ENCODE results near the gene AK5.

The AK5 gene

GRCh38 chr1:77350012-77350770, 68.4 kb downstream of the AK5 start:
- H3K27ac ChIP-seq (ENCODE audit: low read length): no peak overlapping the region
- no peak overlapping the region for H3K4me3 ChIP-seq (ENCODE audit: low read length in 2 of 2)
- H3K9me3 ChIP-seq (ENCODE audit: control insufficient read depth in 2 of 2, low read length in 2 of 2): no peaks in the 10 kb centered on the region
- H3K36me3 ChIP-seq (ENCODE audit: control insufficient read depth in 2 of 2, insufficient read depth in 2 of 2, low read length in 2 of 2): no peaks in the 10 kb centered on the region
- H3K27me3 ChIP-seq (ENCODE audit: control insufficient read depth in 1 of 2, insufficient read depth in 2 of 2, low read length in 2 of 2): no peaks in the 10 kb centered on the region
- no peaks in the 10 kb centered on the region for H3K4me1 ChIP-seq (ENCODE audit: control insufficient read depth, insufficient read depth, low read length)
- H3K9ac ChIP-seq (ENCODE audit: low read length in 2 of 2): no peak overlapping the region

DNA sequence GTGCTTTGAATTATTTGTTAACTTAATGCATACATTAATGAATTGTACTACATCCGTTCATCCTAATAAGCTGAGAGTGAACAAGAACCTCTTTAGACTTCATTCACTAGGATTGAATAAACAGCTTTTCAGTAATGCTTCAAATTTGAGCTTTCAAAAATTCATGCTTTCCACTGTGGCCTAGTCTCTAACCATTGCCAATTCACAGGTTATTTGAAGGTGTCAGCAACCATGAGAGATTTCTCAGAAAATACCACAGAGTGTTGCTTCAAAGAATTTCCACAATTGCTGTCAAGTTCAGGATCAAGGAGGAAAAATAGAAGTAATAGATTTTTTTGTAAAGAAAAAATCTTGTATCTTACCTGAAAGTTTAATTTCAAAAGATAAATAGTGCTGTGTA, 72.7 kb downstream of the AK5 start:
- Histone ChIP-seq H3K9me3 (ENCODE audit: control insufficient read depth in 2 of 2, low read length in 2 of 2) (no peaks in the 10 kb centered on the region), H3K27ac (ENCODE audit: low read length) (no peak overlapping the region), H3K9ac (ENCODE audit: low read length in 2 of 2) (no peak overlapping the region), H3K36me3 (ENCODE audit: control insufficient read depth in 2 of 2, insufficient read depth in 2 of 2, low read length in 2 of 2) (no peaks in the 10 kb centered on the region), H3K4me3 (ENCODE audit: low read length in 2 of 2) (no peak overlapping the region), H3K27me3 (ENCODE audit: control insufficient read depth in 1 of 2, insufficient read depth in 2 of 2, low read length in 2 of 2) (no peaks in the 10 kb centered on the region), H3K4me1 (ENCODE audit: control insufficient read depth, insufficient read depth, low read length) (no peaks in the 10 kb centered on the region)

DNA sequence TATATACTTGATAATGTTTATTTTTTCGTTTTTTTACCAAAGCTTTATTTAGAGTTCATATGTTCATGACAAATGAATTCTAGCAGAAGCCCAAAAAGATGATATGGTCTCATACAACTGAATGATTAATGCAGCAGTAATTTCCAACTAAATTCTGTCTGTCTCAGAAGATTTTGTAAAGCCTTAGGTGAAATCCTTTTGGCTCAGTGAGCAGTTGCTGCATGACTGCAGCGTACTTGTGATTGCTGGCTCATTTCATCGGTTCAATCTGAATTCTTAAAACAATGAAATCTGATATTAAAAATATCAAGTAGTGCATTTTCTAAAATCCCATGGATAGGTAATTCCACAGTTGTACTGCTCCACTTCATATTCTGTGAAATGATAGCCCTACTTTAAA, 73.2 kb downstream of the AK5 start:
- no peaks in the 10 kb centered on the region for H3K9me3 ChIP-seq (ENCODE audit: control insufficient read depth in 2 of 2, low read length in 2 of 2)

GRCh38 chr1:77356136-77356535, 74.3 kb downstream of the AK5 start:
- H3K9ac ChIP-seq (ENCODE audit: low read length in 2 of 2): no peak overlapping the region
- no peaks in the 10 kb centered on the region for H3K27me3 ChIP-seq (ENCODE audit: control insufficient read depth in 1 of 2, insufficient read depth in 2 of 2, low read length in 2 of 2)
- no peak overlapping the region for H3K27ac ChIP-seq (ENCODE audit: low read length)
- H3K4me1 ChIP-seq (ENCODE audit: control insufficient read depth, insufficient read depth, low read length): no peaks in the 10 kb centered on the region
- no peaks in the 10 kb centered on the region for H3K9me3 ChIP-seq (ENCODE audit: control insufficient read depth in 2 of 2, low read length in 2 of 2)
- no peak overlapping the region for H3K4me3 ChIP-seq (ENCODE audit: low read length in 2 of 2)
- no peaks in the 10 kb centered on the region for H3K36me3 ChIP-seq (ENCODE audit: control insufficient read depth in 2 of 2, insufficient read depth in 2 of 2, low read length in 2 of 2)

More for the DNA sequence above, 73.2 kb downstream of the AK5 start:
- no peaks in the 10 kb centered on the region for H3K36me3 ChIP-seq (ENCODE audit: control insufficient read depth in 2 of 2, insufficient read depth in 2 of 2, low read length in 2 of 2)
- H3K27me3 ChIP-seq (ENCODE audit: control insufficient read depth in 1 of 2, insufficient read depth in 2 of 2, low read length in 2 of 2): no peaks in the 10 kb centered on the region
- no peak overlapping the region for H3K27ac ChIP-seq (ENCODE audit: low read length)
- no peaks in the 10 kb centered on the region for H3K4me1 ChIP-seq (ENCODE audit: control insufficient read depth, insufficient read depth, low read length)
- H3K4me3 ChIP-seq (ENCODE audit: low read length in 2 of 2): no peak overlapping the region
- no peak overlapping the region for H3K9ac ChIP-seq (ENCODE audit: low read length in 2 of 2)

- no peak overlapping the region for H3K9ac ChIP-seq (ENCODE audit: low read length in 2 of 2)
- H3K4me3 ChIP-seq (ENCODE audit: low read length in 2 of 2): no peak overlapping the region
- H3K36me3 ChIP-seq (ENCODE audit: control insufficient read depth in 2 of 2, insufficient read depth in 2 of 2, low read length in 2 of 2): no peaks in the 10 kb centered on the region
- no peaks in the 10 kb centered on the region for H3K4me1 ChIP-seq (ENCODE audit: control insufficient read depth, insufficient read depth, low read length)
- no peaks in the 10 kb centered on the region for H3K9me3 ChIP-seq (ENCODE audit: control insufficient read depth in 2 of 2, low read length in 2 of 2)
- no peaks in the 10 kb centered on the region for H3K27me3 ChIP-seq (ENCODE audit: control insufficient read depth in 1 of 2, insufficient read depth in 2 of 2, low read length in 2 of 2)
- no peak overlapping the region for H3K27ac ChIP-seq (ENCODE audit: low read length)
These were observed 78.4 kb downstream of the AK5 start for GRCh38 chr1:77360256-77360655.

- Histone ChIP-seq H3K4me3 (ENCODE audit: low read length in 2 of 2) (no peak overlapping the region), H3K4me1 (ENCODE audit: control insufficient read depth, insufficient read depth, low read length) (no peaks in the 10 kb centered on the region), H3K27ac (ENCODE audit: low read length) (no peak overlapping the region), H3K9me3 (ENCODE audit: control insufficient read depth in 2 of 2, low read length in 2 of 2) (no peaks in the 10 kb centered on the region), H3K36me3 (ENCODE audit: control insufficient read depth in 2 of 2, insufficient read depth in 2 of 2, low read length in 2 of 2) (no peaks in the 10 kb centered on the region), H3K9ac (ENCODE audit: low read length in 2 of 2) (no peak overlapping the region), H3K27me3 (ENCODE audit: control insufficient read depth in 1 of 2, insufficient read depth in 2 of 2, low read length in 2 of 2) (no peaks in the 10 kb centered on the region)
These were observed 79.8 kb downstream of the AK5 start for GRCh38 chr1:77361621-77362020.

DNA sequence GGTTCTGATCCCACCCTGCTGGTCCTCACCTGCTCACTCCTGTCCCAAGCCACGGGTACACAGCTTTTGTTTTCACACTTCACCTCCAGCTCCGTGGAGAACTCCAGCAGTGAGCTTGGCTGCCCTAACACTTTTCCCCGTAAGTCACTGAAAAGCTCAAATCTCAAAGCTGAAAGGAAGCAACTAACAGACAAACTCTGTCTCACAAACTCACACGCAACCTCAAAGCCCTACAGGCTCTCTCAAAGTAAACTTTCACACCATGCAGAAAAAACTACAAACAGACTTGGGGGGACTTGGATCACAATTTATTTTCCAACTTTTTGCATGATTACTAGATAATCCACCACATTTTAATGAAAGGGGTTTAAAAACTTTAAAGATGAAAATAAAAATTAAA, 88.3 kb downstream of the AK5 start:
- no peaks in the 10 kb centered on the region for H3K27me3 ChIP-seq (ENCODE audit: control insufficient read depth in 1 of 2, insufficient read depth in 2 of 2, low read length in 2 of 2)
- no peak overlapping the region for H3K27ac ChIP-seq (ENCODE audit: low read length)
- no peaks in the 10 kb centered on the region for H3K9me3 ChIP-seq (ENCODE audit: control insufficient read depth in 2 of 2, low read length in 2 of 2)
- no peak overlapping the region for H3K4me3 ChIP-seq (ENCODE audit: low read length in 2 of 2)
- no peaks in the 10 kb centered on the region for H3K4me1 ChIP-seq (ENCODE audit: control insufficient read depth, insufficient read depth, low read length)
- H3K36me3 ChIP-seq (ENCODE audit: control insufficient read depth in 2 of 2, insufficient read depth in 2 of 2, low read length in 2 of 2): no peaks in the 10 kb centered on the region
- H3K9ac ChIP-seq (ENCODE audit: low read length in 2 of 2): no peak overlapping the region

DNA sequence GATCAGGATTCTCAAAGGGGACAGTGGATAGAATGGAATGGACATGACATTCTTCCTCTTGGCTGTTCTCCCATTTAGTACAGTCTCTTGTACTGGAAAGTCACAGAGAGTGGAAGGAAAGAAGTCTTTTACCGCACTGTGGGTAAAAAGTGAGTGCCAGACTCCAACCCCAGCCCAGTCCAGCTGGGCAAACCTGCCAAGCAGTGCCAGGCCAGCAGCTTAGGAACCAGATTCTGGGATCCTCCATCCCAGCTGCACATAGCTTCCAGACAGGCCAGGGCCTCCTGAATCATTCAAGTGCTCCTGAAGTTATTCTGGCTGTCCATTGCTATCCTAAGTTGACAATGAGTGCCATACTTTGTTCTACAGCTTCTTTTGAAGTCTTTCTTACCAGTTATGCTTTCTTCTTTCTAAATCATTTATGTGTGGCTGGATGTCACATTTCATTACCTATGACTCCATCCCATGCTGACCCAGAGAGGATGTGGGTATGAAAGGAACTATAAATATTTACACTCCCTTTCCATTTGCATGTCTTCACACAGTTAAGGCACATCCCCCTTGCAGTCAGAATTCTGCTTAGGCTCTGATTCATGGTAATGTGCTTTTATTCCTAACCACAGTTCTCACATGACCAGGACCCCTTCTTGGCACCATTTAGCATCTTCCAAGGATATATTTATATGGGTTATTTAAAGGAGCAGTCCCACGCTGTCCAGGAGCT, 88.9 kb downstream of the AK5 start:
- no peak overlapping the region for H3K27ac ChIP-seq (ENCODE audit: low read length)
- H3K9me3 ChIP-seq (ENCODE audit: control insufficient read depth in 2 of 2, low read length in 2 of 2): no peaks in the 10 kb centered on the region
- no peaks in the 10 kb centered on the region for H3K27me3 ChIP-seq (ENCODE audit: control insufficient read depth in 1 of 2, insufficient read depth in 2 of 2, low read length in 2 of 2)
- no peak overlapping the region for H3K9ac ChIP-seq (ENCODE audit: low read length in 2 of 2)
- no peaks in the 10 kb centered on the region for H3K4me1 ChIP-seq (ENCODE audit: control insufficient read depth, insufficient read depth, low read length)
- H3K4me3 ChIP-seq (ENCODE audit: low read length in 2 of 2): no peak overlapping the region
- H3K36me3 ChIP-seq (ENCODE audit: control insufficient read depth in 2 of 2, insufficient read depth in 2 of 2, low read length in 2 of 2): no peaks in the 10 kb centered on the region

DNA sequence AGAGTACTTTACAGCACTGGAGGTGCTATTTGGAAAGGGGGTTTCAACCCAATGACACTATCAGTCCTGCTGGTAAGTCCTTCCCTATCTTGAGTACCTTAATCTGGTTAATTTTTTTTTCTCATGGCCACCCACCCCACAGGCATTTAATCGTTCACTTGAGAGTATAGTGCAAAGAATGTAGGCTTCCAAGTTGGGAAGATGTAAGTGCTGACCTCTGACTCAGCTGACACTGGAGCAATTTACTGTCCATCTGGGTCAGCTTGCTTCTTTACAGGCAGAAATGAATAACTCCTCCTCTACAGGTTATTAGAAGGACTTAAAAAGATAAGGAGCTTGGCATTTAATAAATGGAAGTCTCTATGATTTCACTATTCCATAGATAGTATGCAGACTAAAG, 89.6 kb downstream of the AK5 start:
- Histone ChIP-seq H3K9me3 (ENCODE audit: control insufficient read depth in 2 of 2, low read length in 2 of 2) (no peaks in the 10 kb centered on the region), H3K27ac (ENCODE audit: low read length) (no peak overlapping the region), H3K9ac (ENCODE audit: low read length in 2 of 2) (no peak overlapping the region), H3K4me1 (ENCODE audit: control insufficient read depth, insufficient read depth, low read length) (no peaks in the 10 kb centered on the region), H3K4me3 (ENCODE audit: low read length in 2 of 2) (no peak overlapping the region), H3K36me3 (ENCODE audit: control insufficient read depth in 2 of 2, insufficient read depth in 2 of 2, low read length in 2 of 2) (no peaks in the 10 kb centered on the region), H3K27me3 (ENCODE audit: control insufficient read depth in 1 of 2, insufficient read depth in 2 of 2, low read length in 2 of 2) (no peaks in the 10 kb centered on the region)

DNA sequence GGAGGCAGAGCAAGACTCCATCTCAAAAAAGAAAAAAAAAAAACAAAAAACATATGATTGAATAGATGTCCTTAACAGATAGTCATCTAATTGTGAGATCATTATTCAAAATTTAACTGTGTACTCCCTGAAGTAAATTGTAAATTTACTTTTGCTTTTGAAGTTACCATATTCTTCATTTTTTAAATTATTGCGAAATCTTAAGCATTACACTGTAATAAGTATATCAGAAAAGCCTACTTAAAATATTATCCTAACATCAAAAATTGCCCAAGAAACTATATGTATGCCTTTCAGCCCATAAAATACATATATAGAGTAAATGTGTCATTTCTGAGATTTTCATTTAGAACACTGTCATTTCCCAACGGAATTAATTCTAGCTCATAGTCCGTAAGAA, 91.9 kb downstream of the AK5 start:
- Histone ChIP-seq H3K9ac (ENCODE audit: low read length in 2 of 2) (no peak overlapping the region), H3K4me3 (ENCODE audit: low read length in 2 of 2) (no peak overlapping the region), H3K4me1 (ENCODE audit: control insufficient read depth, insufficient read depth, low read length) (no peaks in the 10 kb centered on the region), H3K27ac (ENCODE audit: low read length) (no peak overlapping the region), H3K36me3 (ENCODE audit: control insufficient read depth in 2 of 2, insufficient read depth in 2 of 2, low read length in 2 of 2) (no peaks in the 10 kb centered on the region), H3K27me3 (ENCODE audit: control insufficient read depth in 1 of 2, insufficient read depth in 2 of 2, low read length in 2 of 2) (no peaks in the 10 kb centered on the region), H3K9me3 (ENCODE audit: control insufficient read depth in 2 of 2, low read length in 2 of 2) (no peaks in the 10 kb centered on the region)

GRCh38 chr1:77375541-77375940, 93.7 kb downstream of the AK5 start:
- Histone ChIP-seq H3K36me3 (ENCODE audit: control insufficient read depth in 2 of 2, insufficient read depth in 2 of 2, low read length in 2 of 2) (no peaks in the 10 kb centered on the region), H3K4me1 (ENCODE audit: control insufficient read depth, insufficient read depth, low read length) (no peaks in the 10 kb centered on the region), H3K4me3 (ENCODE audit: low read length in 2 of 2) (no peak overlapping the region), H3K27me3 (ENCODE audit: control insufficient read depth in 1 of 2, insufficient read depth in 2 of 2, low read length in 2 of 2) (no peaks in the 10 kb centered on the region), H3K27ac (ENCODE audit: low read length) (no peak overlapping the region), H3K9me3 (ENCODE audit: control insufficient read depth in 2 of 2, low read length in 2 of 2) (no peaks in the 10 kb centered on the region), H3K9ac (ENCODE audit: low read length in 2 of 2) (no peak overlapping the region)
